Trophoblast cell (in vitro differentiated cells and primary cell): ENCODE measurements around the gene ACYP2.
A peak's percentile ranks its signal among the peaks of the same experiment; 100 is the strongest.

Source experiments
- DNase-seq, 2 donors: peaks; one replicate each; pipeline ENCODE4 v3.0.0-alpha.2; 2016
- H2AFZ ChIP-seq: 2 replicates; pipeline ENCODE4 v1.6.1; 2013; ENCODE audit warnings: low read length, moderate library complexity, mild to moderate bottlenecking; ENCODE audit not compliant: insufficient read depth, poor library complexity
- H2AK5ac ChIP-seq: 2 replicates; pipeline ENCODE4 v1.6.1; 2013; ENCODE audit warnings: mild to moderate bottlenecking, low read length
- H2BK120ac ChIP-seq: 2 replicates; pipeline ENCODE4 v1.6.1; 2013; ENCODE audit warnings: low read length, mild to moderate bottlenecking, moderate library complexity; ENCODE audit not compliant: insufficient read depth, poor library complexity
- H2BK12ac ChIP-seq: 2 replicates; pipeline ENCODE4 v1.6.1; 2013; ENCODE audit warnings: mild to moderate bottlenecking, low read length, moderate library complexity
- H2BK5ac ChIP-seq: 2 replicates; pipeline ENCODE4 v1.6.1; 2013; ENCODE audit warnings: low read length, low read depth, moderate library complexity, mild to moderate bottlenecking; ENCODE audit not compliant: poor library complexity
- H3K14ac ChIP-seq: 2 replicates; pipeline ENCODE4 v1.6.1; 2013; ENCODE audit warnings: mild to moderate bottlenecking, low read length
- H3K18ac ChIP-seq: 2 replicates; pipeline ENCODE4 v1.6.1; 2013; ENCODE audit warnings: mild to moderate bottlenecking, low read length
- H3K23ac ChIP-seq: 2 replicates; pipeline ENCODE4 v1.6.1; 2013; ENCODE audit warnings: low read length
- H3K27ac ChIP-seq: 2 replicates; pipeline ENCODE4 v1.5.1; 2013; ENCODE audit warnings: low read depth, mild to moderate bottlenecking, inconsistent platforms, low read length, moderate library complexity
- H3K27me3 ChIP-seq: 2 replicates; pipeline ENCODE4 v1.6.1; 2013; ENCODE audit warnings: inconsistent platforms, mild to moderate bottlenecking, low read length, moderate library complexity; ENCODE audit not compliant: insufficient read depth
- H3K36me3 ChIP-seq, 2 experiments: 1 replicate in 1 of 2; 2 replicates in 1 of 2; pipeline ENCODE4 v1.6.1; 2013; ENCODE audit warnings: low read length in 2 of 2, mild to moderate bottlenecking in 2 of 2, moderate library complexity in 1 of 2; ENCODE audit not compliant: insufficient read depth in 2 of 2, control insufficient read depth in 1 of 2
- H3K4ac ChIP-seq: 2 replicates; pipeline ENCODE4 v1.6.1; 2013; ENCODE audit warnings: low read depth, mild to moderate bottlenecking, low read length, moderate library complexity
- H3K4me1 ChIP-seq, 2 experiments: 1 replicate in 1 of 2; 2 replicates in 1 of 2; pipeline ENCODE4 v1.6.1; 2013; ENCODE audit warnings: low read length in 2 of 2, mild to moderate bottlenecking in 2 of 2, moderate library complexity in 1 of 2; ENCODE audit not compliant: insufficient read depth in 2 of 2, control insufficient read depth in 1 of 2
- H3K4me2 ChIP-seq: 2 replicates; pipeline ENCODE4 v1.6.1; 2013; ENCODE audit warnings: inconsistent platforms, mild to moderate bottlenecking, low read length, moderate library complexity
- H3K4me3 ChIP-seq: 2 replicates; pipeline ENCODE4 v1.5.1; 2013; ENCODE audit warnings: mild to moderate bottlenecking, low read depth, low read length, inconsistent platforms
- H3K79me1 ChIP-seq: one replicate; pipeline ENCODE4 v1.6.1; 2013; ENCODE audit warnings: low read length
- H3K79me2 ChIP-seq: 2 replicates; pipeline ENCODE4 v1.6.1; 2013; ENCODE audit warnings: low read length, mild to moderate bottlenecking; ENCODE audit not compliant: control insufficient read depth, insufficient read depth, poor library complexity
- H3K9ac ChIP-seq: 2 replicates; pipeline ENCODE4 v1.6.1; 2013; ENCODE audit warnings: mild to moderate bottlenecking, low read length
- H3K9me3 ChIP-seq: 2 replicates; pipeline ENCODE4 v1.6.1; 2013; ENCODE audit warnings: low read depth, mild to moderate bottlenecking, control low read depth, inconsistent platforms, low read length; ENCODE audit not compliant: insufficient read depth
- H4K12ac ChIP-seq: 2 replicates; pipeline ENCODE4 v1.6.1; 2013; ENCODE audit warnings: low read depth, mild to moderate bottlenecking, low read length, moderate library complexity
- H4K8ac ChIP-seq: 2 replicates; pipeline ENCODE4 v1.6.1; 2013; ENCODE audit warnings: low read depth, mild to moderate bottlenecking, low read length, moderate library complexity
- H4K91ac ChIP-seq: one replicate; pipeline ENCODE4 v1.6.1; 2013; ENCODE audit warnings: low read depth, mild to moderate bottlenecking, low read length, moderate library complexity
- WGBS: extraction: QIAGEN DNeasy Blood & Tissue Kit; methylation state at CpG from one replicate; pipeline ENCODE4 v1.1.7; 2013; ENCODE audit warnings: missing lambda C conversion rate; ENCODE audit not compliant: insufficient read length, insufficient coverage; ENCODE audit errors: extremely low coverage; 5-methylcytosine and 5-hydroxymethylcytosine counted together

ACYP2 gene

GRCh38 chr2:54274781-54275242 lies 159.4 kb downstream of the ACYP2 start:
- no CpG with 5 or more reads among the region's 1 CpG for WGBS
- Histone ChIP-seq H3K27ac (no peak overlapping the region), H3K36me3 (no peaks in the 10 kb centered on the region), H2AK5ac (no peak overlapping the region), H3K4ac (no peak overlapping the region), H3K18ac (no peak overlapping the region), H4K91ac (no peak overlapping the region), H4K12ac (no peak overlapping the region), H3K79me1 (no peaks in the 10 kb centered on the region), H3K79me2 (no peaks in the 10 kb centered on the region), H3K23ac (no peak overlapping the region), H3K4me2 (no peak overlapping the region), H2BK120ac (no peak overlapping the region), H3K9me3 (no peaks in the 10 kb centered on the region), H3K9ac (no peak overlapping the region), H3K4me3 (no peak overlapping the region), H3K4me1 (no peaks in the 10 kb centered on the region), H2AFZ (no peak overlapping the region), H3K27me3 (no peaks in the 10 kb centered on the region), H2BK5ac (no peak overlapping the region), H2BK12ac (no peak overlapping the region), H3K14ac (no peak overlapping the region), H4K8ac (no peak overlapping the region)
- no peak for DNase-seq

GRCh38 chr2:54275541-54275940 lies 160.1 kb downstream of the ACYP2 start:
- Histone ChIP-seq H3K4ac (no peak overlapping the region), H3K14ac (no peak overlapping the region), H4K91ac (no peak overlapping the region), H3K27me3 (no peaks in the 10 kb centered on the region), H2BK12ac (no peak overlapping the region), H3K4me3 (no peak overlapping the region), H3K79me2 (no peaks in the 10 kb centered on the region), H3K27ac (no peak overlapping the region), H3K4me1 (no peaks in the 10 kb centered on the region), H3K18ac (no peak overlapping the region), H4K8ac (no peak overlapping the region), H2AFZ (no peak overlapping the region), H4K12ac (no peak overlapping the region), H3K9me3 (no peaks in the 10 kb centered on the region), H3K79me1 (no peaks in the 10 kb centered on the region), H2BK120ac (no peak overlapping the region), H3K9ac (no peak overlapping the region), H3K36me3 (no peaks in the 10 kb centered on the region), H3K23ac (no peak overlapping the region), H3K4me2 (no peak overlapping the region), H2AK5ac (no peak overlapping the region), H2BK5ac (no peak overlapping the region)
- no peak for DNase-seq
- no CpG with 5 or more reads among the region's 2 CpGs for WGBS

- WGBS: no CpG with 5 or more reads among the region's 2 CpGs
- H3K27me3 ChIP-seq: no peaks in the 10 kb centered on the region
- H2BK5ac ChIP-seq: no peak overlapping the region
- H4K12ac ChIP-seq: no peak overlapping the region
- H3K23ac ChIP-seq: no peak overlapping the region
- H3K36me3 ChIP-seq: no peaks in the 10 kb centered on the region
- H3K4me3 ChIP-seq: no peak overlapping the region
- no peak overlapping the region for H3K27ac ChIP-seq
- no peaks in the 10 kb centered on the region for H3K4me1 ChIP-seq
- no peaks in the 10 kb centered on the region for H3K9me3 ChIP-seq
- H3K4me2 ChIP-seq: no peak overlapping the region
- H3K18ac ChIP-seq: no peak overlapping the region
- H3K14ac ChIP-seq: no peak overlapping the region
- DNase-seq: peak in 1 of 2 donors; percentile 10
- no peak overlapping the region for H3K9ac ChIP-seq
- no peak overlapping the region for H2AFZ ChIP-seq
- H3K79me1 ChIP-seq: no peaks in the 10 kb centered on the region
- no peak overlapping the region for H4K91ac ChIP-seq
- no peak overlapping the region for H2BK12ac ChIP-seq
- no peaks in the 10 kb centered on the region for H3K79me2 ChIP-seq
- H3K4ac ChIP-seq: no peak overlapping the region
- H4K8ac ChIP-seq: no peak overlapping the region
- no peak overlapping the region for H2BK120ac ChIP-seq
- no peak overlapping the region for H2AK5ac ChIP-seq
Measured at GRCh38 chr2:54279385-54279784, 164.0 kb downstream of the ACYP2 start.

- WGBS: no CpG with 5 or more reads among the region's 3 CpGs
- Histone ChIP-seq H3K18ac (no peak overlapping the region), H3K9me3 (no peaks in the 10 kb centered on the region), H3K36me3 (no peaks in the 10 kb centered on the region), H3K27me3 (no peaks in the 10 kb centered on the region), H2BK120ac (no peak overlapping the region), H3K4me3 (no peak overlapping the region), H3K4ac (no peak overlapping the region), H3K4me1 (no peaks in the 10 kb centered on the region), H3K4me2 (no peak overlapping the region), H3K9ac (no peak overlapping the region), H2AFZ (no peak overlapping the region), H4K12ac (no peak overlapping the region), H3K23ac (no peak overlapping the region), H3K14ac (no peak overlapping the region), H3K27ac (no peak overlapping the region), H2BK5ac (no peak overlapping the region), H4K8ac (no peak overlapping the region), H2BK12ac (no peak overlapping the region), H4K91ac (no peak overlapping the region), H3K79me1 (no peaks in the 10 kb centered on the region), H2AK5ac (no peak overlapping the region), H3K79me2 (no peaks in the 10 kb centered on the region)
- no peak for DNase-seq
Measured at GRCh38 chr2:54284826-54285225, 169.4 kb downstream of the ACYP2 start.
